SK-N-SH treated with all-trans-retinoic acid at 6 μM for 48 hours (cell line): ENCODE data around the gene SPEM2.

Source experiments
- ATAC-seq: fragments of 200-7000 bp; cut with Tn5 transposase; 3 replicates; pipeline ENCODE4 v1.9.1; 2020; ENCODE audit warnings: mild to moderate bottlenecking, moderate library complexity
- BACH2 ChIP-seq: fragments of 250-450 bp; sonication (Bioruptor Pico); IDR thresholded peaks from 2 replicates; pipeline ENCODE4 v1.9.0; 2021; ENCODE audit warnings: mild to moderate bottlenecking, borderline replicate concordance
- CSDC2 ChIP-seq: fragments of 250-450 bp; sonication (Bioruptor Pico); IDR thresholded peaks from 2 replicates; pipeline ENCODE4 v1.5.0; 2020; ENCODE audit warnings: mild to moderate bottlenecking, moderate library complexity
- CSRNP3 ChIP-seq: fragments of 250-450 bp; sonication (Bioruptor Pico); IDR thresholded peaks from 2 replicates; pipeline ENCODE4 v1.5.1; 2021; ENCODE audit warnings: mild to moderate bottlenecking, moderate library complexity
- GLIS3 ChIP-seq: fragments of 250-450 bp; sonication (Bioruptor Pico); IDR thresholded peaks from 2 replicates; pipeline ENCODE4 v1.5.0; 2020; ENCODE audit warnings: mild to moderate bottlenecking, moderate library complexity
- ISL1 ChIP-seq: fragments of 250-450 bp; sonication (Bioruptor Pico); IDR thresholded peaks from 2 replicates; pipeline ENCODE4 v2.1.2; 2022; ENCODE audit warnings: mild to moderate bottlenecking, moderate library complexity
- OSR1 ChIP-seq: fragments of 250-450 bp; sonication (Bioruptor Pico); IDR thresholded peaks from 2 replicates; pipeline ENCODE4 v1.8.0; 2022; ENCODE audit warnings: moderate library complexity, mild to moderate bottlenecking, inconsistent platforms
- PPARA ChIP-seq: fragments of 250-450 bp; sonication (Bioruptor Pico); IDR thresholded peaks from 2 replicates; pipeline ENCODE4 v1.5.0; 2020; ENCODE audit warnings: mild to moderate bottlenecking, borderline replicate concordance
- RARB ChIP-seq: fragments of 250-450 bp; sonication (Bioruptor Pico); IDR thresholded peaks from 2 replicates; pipeline ENCODE4 v1.8.0; 2021; ENCODE audit warnings: mild to moderate bottlenecking, moderate library complexity
- TCF4 ChIP-seq: fragments of 250-450 bp; sonication (Bioruptor Pico); IDR thresholded peaks from 2 replicates; pipeline ENCODE4 v1.8.0; 2021; ENCODE audit warnings: mild to moderate bottlenecking, moderate library complexity, borderline replicate concordance
- TOX ChIP-seq: fragments of 250-450 bp; sonication (Bioruptor Pico); IDR thresholded peaks from 2 replicates; pipeline ENCODE4 v1.8.0; 2021; ENCODE audit warnings: mild to moderate bottlenecking, moderate library complexity, borderline replicate concordance
- TSHZ2 ChIP-seq: fragments of 250-450 bp; sonication (Bioruptor Pico); IDR thresholded peaks from 2 replicates; pipeline ENCODE4 v1.5.0; 2020; ENCODE audit warnings: mild to moderate bottlenecking, moderate library complexity
- ZC3H10 ChIP-seq: fragments of 250-450 bp; sonication (Bioruptor Pico); IDR thresholded peaks from 2 replicates; pipeline ENCODE4 v1.5.1; 2021; ENCODE audit warnings: mild to moderate bottlenecking, moderate library complexity
- ZFP3 ChIP-seq: fragments of 250-450 bp; sonication (Bioruptor Pico); IDR thresholded peaks from 2 replicates; pipeline ENCODE4 v1.5.0; 2020; ENCODE audit warnings: mild to moderate bottlenecking, moderate library complexity
- ZFP30 ChIP-seq: fragments of 450-650 bp; formaldehyde crosslinking; IDR thresholded peaks from 2 replicates; pipeline ENCODE4 v1.5.0; 2022; ENCODE audit warnings: mild to moderate bottlenecking, moderate library complexity
- ZNF565 ChIP-seq: fragments of 450-650 bp; formaldehyde crosslinking; conservative IDR thresholded peaks from 2 replicates; pipeline ENCODE4 v1.5.0; 2020; ENCODE audit warnings: low read depth, mild to moderate bottlenecking, moderate library complexity
- ZNF70 ChIP-seq: fragments of 450-650 bp; formaldehyde crosslinking; IDR thresholded peaks from 2 replicates; pipeline ENCODE4 v1.5.0; 2020; ENCODE audit warnings: mild to moderate bottlenecking, moderate library complexity
- ZNF8 ChIP-seq: fragments of 450-650 bp; formaldehyde crosslinking; IDR thresholded peaks from 2 replicates; pipeline ENCODE4 v1.5.0; 2020; ENCODE audit warnings: mild to moderate bottlenecking, moderate library complexity
- TF ChIP-seq, protein P1 (sequence below): fragments of 250-450 bp; sonication (Bioruptor Pico); IDR thresholded peaks from 2 replicates; pipeline ENCODE4 v1.8.0; 2020; ENCODE audit warnings: mild to moderate bottlenecking, moderate library complexity, borderline replicate concordance
- TF ChIP-seq, protein P2 (sequence below): fragments of 250-450 bp; sonication (Bioruptor Pico); IDR thresholded peaks from 2 replicates; pipeline ENCODE4 v1.8.0; 2021; ENCODE audit warnings: low read depth, mild to moderate bottlenecking, moderate library complexity, borderline replicate concordance
- TF ChIP-seq, protein P3 (sequence below): fragments of 250-450 bp; sonication (Bioruptor Pico); IDR thresholded peaks from 2 replicates; pipeline ENCODE4 v1.5.1; 2020; ENCODE audit warnings: low read depth, mild to moderate bottlenecking, moderate library complexity

SPEM2 gene

GRCh38 chr17:7442142-7442541 is 16.7 kb downstream of the SPEM2 start:
- TF ChIP-seq GLIS3 (CRISPR knock-in tag) (no peak), ZNF70 (CRISPR knock-in tag) (no peak), ISL1 (CRISPR knock-in tag) (no peak), OSR1 (no peak), ZFP30 (CRISPR knock-in tag) (no peak), ZC3H10 (no peak), RARB (CRISPR knock-in tag) (no peak), TOX (no peak)
- TF ChIP-seq, protein P1, sequence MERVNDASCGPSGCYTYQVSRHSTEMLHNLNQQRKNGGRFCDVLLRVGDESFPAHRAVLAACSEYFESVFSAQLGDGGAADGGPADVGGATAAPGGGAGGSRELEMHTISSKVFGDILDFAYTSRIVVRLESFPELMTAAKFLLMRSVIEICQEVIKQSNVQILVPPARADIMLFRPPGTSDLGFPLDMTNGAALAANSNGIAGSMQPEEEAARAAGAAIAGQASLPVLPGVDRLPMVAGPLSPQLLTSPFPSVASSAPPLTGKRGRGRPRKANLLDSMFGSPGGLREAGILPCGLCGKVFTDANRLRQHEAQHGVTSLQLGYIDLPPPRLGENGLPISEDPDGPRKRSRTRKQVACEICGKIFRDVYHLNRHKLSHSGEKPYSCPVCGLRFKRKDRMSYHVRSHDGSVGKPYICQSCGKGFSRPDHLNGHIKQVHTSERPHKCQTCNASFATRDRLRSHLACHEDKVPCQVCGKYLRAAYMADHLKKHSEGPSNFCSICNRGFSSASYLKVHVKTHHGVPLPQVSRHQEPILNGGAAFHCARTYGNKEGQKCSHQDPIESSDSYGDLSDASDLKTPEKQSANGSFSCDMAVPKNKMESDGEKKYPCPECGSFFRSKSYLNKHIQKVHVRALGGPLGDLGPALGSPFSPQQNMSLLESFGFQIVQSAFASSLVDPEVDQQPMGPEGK (CRISPR knock-in tag): no peak
- no peak for ATAC-seq

GRCh38 chr17:7443499-7444485 is 18.4 kb downstream of the SPEM2 start:
- TF ChIP-seq OSR1: no peak
- TF ChIP-seq GLIS3 (CRISPR knock-in tag): no peak
- TF ChIP-seq ZC3H10: no peak
- no peak for TF ChIP-seq TSHZ2
- TF ChIP-seq, protein P2, sequence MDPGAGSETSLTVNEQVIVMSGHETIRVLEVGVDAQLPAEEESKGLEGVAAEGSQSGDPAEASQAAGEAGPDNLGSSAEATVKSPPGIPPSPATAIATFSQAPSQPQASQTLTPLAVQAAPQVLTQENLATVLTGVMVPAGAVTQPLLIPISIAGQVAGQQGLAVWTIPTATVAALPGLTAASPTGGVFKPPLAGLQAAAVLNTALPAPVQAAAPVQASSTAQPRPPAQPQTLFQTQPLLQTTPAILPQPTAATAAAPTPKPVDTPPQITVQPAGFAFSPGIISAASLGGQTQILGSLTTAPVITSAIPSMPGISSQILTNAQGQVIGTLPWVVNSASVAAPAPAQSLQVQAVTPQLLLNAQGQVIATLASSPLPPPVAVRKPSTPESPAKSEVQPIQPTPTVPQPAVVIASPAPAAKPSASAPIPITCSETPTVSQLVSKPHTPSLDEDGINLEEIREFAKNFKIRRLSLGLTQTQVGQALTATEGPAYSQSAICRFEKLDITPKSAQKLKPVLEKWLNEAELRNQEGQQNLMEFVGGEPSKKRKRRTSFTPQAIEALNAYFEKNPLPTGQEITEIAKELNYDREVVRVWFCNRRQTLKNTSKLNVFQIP (CRISPR knock-in tag): no peak
- TF ChIP-seq, protein P1 (CRISPR knock-in tag): no peak
- no peak for TF ChIP-seq CSDC2 (CRISPR knock-in tag)
- TF ChIP-seq RARB (CRISPR knock-in tag): no peak
- no peak for TF ChIP-seq ZFP3 (CRISPR knock-in tag)
- no peak for TF ChIP-seq ZNF8 (CRISPR knock-in tag)
- TF ChIP-seq CSRNP3: no peak
- no peak for TF ChIP-seq PPARA
- TF ChIP-seq, protein P3, sequence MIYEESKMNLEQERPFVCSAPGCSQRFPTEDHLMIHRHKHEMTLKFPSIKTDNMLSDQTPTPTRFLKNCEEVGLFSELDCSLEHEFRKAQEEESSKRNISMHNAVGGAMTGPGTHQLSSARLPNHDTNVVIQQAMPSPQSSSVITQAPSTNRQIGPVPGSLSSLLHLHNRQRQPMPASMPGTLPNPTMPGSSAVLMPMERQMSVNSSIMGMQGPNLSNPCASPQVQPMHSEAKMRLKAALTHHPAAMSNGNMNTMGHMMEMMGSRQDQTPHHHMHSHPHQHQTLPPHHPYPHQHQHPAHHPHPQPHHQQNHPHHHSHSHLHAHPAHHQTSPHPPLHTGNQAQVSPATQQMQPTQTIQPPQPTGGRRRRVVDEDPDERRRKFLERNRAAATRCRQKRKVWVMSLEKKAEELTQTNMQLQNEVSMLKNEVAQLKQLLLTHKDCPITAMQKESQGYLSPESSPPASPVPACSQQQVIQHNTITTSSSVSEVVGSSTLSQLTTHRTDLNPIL (CRISPR knock-in tag): no peak
- TF ChIP-seq BACH2 (CRISPR knock-in tag): no peak
- TF ChIP-seq ZNF565: no peak
- TF ChIP-seq ZNF70 (CRISPR knock-in tag): no peak
- no peak for TF ChIP-seq TOX
- TF ChIP-seq TCF4 (CRISPR knock-in tag): no peak
- no peak for TF ChIP-seq ZFP30 (CRISPR knock-in tag)
- no peak for TF ChIP-seq ISL1 (CRISPR knock-in tag)
- no peak for ATAC-seq
